HG03558 (cell line): ENCODE data around the gene SRGAP2B.
"Not testable (repeated sequence)": the region's sequence is repeated elsewhere in the genome, so short reads cannot be mapped to it uniquely, and the experiment has no call there.

Source experiments
- ATAC-seq: cut with Tn5 transposase; IDR thresholded peaks from one replicate; pipeline ENCODE4 v1.9.1; 2021; ENCODE audit warnings: moderate number of reproducible peaks; ENCODE audit not compliant: unreplicated experiment; ENCODE audit errors: extremely low read depth

Gene SRGAP2B

GRCh38 chr1:145000743-145001326 is 94.3 kb downstream of the SRGAP2B start:
- ATAC-seq = not testable (repeated sequence)

- not testable (repeated sequence) for ATAC-seq
Observed at GRCh38 chr1:145000074-145000742, 94.9 kb downstream of the SRGAP2B start.

GRCh38 chr1:144998981-144999273 is 96.2 kb downstream of the SRGAP2B start:
- not testable (repeated sequence) for ATAC-seq

GRCh38 chr1:144998134-144998980 is 96.8 kb downstream of the SRGAP2B start:
- ATAC-seq = not testable (repeated sequence)

GRCh38 chr1:144995833-144996410 is 99.2 kb downstream of the SRGAP2B start:
- not testable (repeated sequence) for ATAC-seq

GRCh38 chr1:144992915-144993314 is 102.2 kb downstream of the SRGAP2B start:
- ATAC-seq = not testable (repeated sequence)

- not testable (repeated sequence) for ATAC-seq
Observed at GRCh38 chr1:144990611-144991010, 104.5 kb downstream of the SRGAP2B start.

- not testable (repeated sequence) for ATAC-seq
Observed at GRCh38 chr1:144987131-144987530, 108.0 kb downstream of the SRGAP2B start.

- ATAC-seq = not testable (repeated sequence)
Observed at GRCh38 chr1:144986171-144986860, 108.8 kb downstream of the SRGAP2B start.

GRCh38 chr1:144985550-144986170 is 109.5 kb downstream of the SRGAP2B start:
- ATAC-seq = not testable (repeated sequence)

GRCh38 chr1:144982802-144983525 is 112.2 kb downstream of the SRGAP2B start:
- not testable (repeated sequence) for ATAC-seq

- ATAC-seq = not testable (repeated sequence)
Observed at GRCh38 chr1:144981157-144981556, 114.0 kb downstream of the SRGAP2B start.

GRCh38 chr1:144979960-144980595 is 115.0 kb downstream of the SRGAP2B start:
- ATAC-seq = not testable (repeated sequence)

GRCh38 chr1:144977856-144978255 is 117.3 kb downstream of the SRGAP2B start:
- not testable (repeated sequence) for ATAC-seq

- not testable (repeated sequence) for ATAC-seq
Observed at GRCh38 chr1:144971936-144972335, 123.2 kb downstream of the SRGAP2B start.

- ATAC-seq = not testable (repeated sequence)
Observed at GRCh38 chr1:144966488-144966887, 128.6 kb downstream of the SRGAP2B start.

GRCh38 chr1:144964765-144965164 is 130.4 kb downstream of the SRGAP2B start:
- not testable (repeated sequence) for ATAC-seq

GRCh38 chr1:144964186-144964585 is 130.9 kb downstream of the SRGAP2B start:
- ATAC-seq = not testable (repeated sequence)
